PC-9 (cell line): ENCODE results near the gene CC2D2A. TPM values are rescaled to one million over a fixed set of nuclear protein-coding genes. Genes with fewer than 3 reads are reported as not detected.

Experiments
- BruUV-seq: library from RNA; stranded (reverse); fragments of 400-500 nt; replicated peaks from 2 replicates; lab custom pipeline; 2021; lab: Mats Ljungman, UMichigan
- CTCF ChIA-PET: fragments of 300-600 bp; sonication (Branson Sonifier 250); formaldehyde crosslinking; loops from one replicate; lab custom pipeline; 2022; ENCODE audit warnings: antibody characterized with exemption; lab: Charles Lee
- POLR2A ChIA-PET: fragments of 300-600 bp; sonication (Branson Sonifier 250); formaldehyde crosslinking; loops from one replicate; lab custom pipeline; 2022; ENCODE audit warnings: antibody characterized with exemption; ENCODE audit not compliant: unreplicated experiment; lab: Charles Lee
- DNase-seq, 2 experiments: peaks; one replicate each; pipeline versions ENCODE4 v3.0.0 to v3.0.0-alpha.2; 2015 to 2022; ENCODE audit warnings: mixed read lengths in 1 of 2
- H2AFZ ChIP-seq: fragments of 200-600 bp; sonication (generic); 2 replicates; pipeline ENCODE4 v1.8.1; 2017; ENCODE audit warnings: antibody characterized with exemption
- H3F3A ChIP-seq: fragments of 200-600 bp; sonication (generic); 2 replicates; pipeline ENCODE4 v1.8.1; 2017; ENCODE audit warnings: antibody characterized with exemption, mild to moderate bottlenecking, low read depth; ENCODE audit not compliant: insufficient read depth
- H3K27ac ChIP-seq: fragments of 200-600 bp; sonication (generic); 2 replicates; pipeline ENCODE4 v1.6.1; 2016; ENCODE audit warnings: mixed run types
- H3K27me3 ChIP-seq: fragments of 200-600 bp; sonication (generic); 2 replicates; pipeline ENCODE4 v1.6.1; 2016; ENCODE audit warnings: low read depth, mixed run types; ENCODE audit not compliant: insufficient read depth
- H3K36me3 ChIP-seq: fragments of 200-600 bp; sonication (generic); 2 replicates; pipeline ENCODE4 v1.6.1; 2016; ENCODE audit warnings: low read depth, mixed run types
- H3K4me1 ChIP-seq: fragments of 200-600 bp; sonication (generic); replicated peaks from 2 replicates; pipeline ENCODE4 v1.6.1; 2016; ENCODE audit warnings: mixed run types; ENCODE audit not compliant: insufficient read depth
- H3K4me2 ChIP-seq: fragments of 200-600 bp; sonication (generic); 2 replicates; pipeline ENCODE4 v1.6.1; 2017; ENCODE audit warnings: mixed run types
- H3K4me3 ChIP-seq: fragments of 200-600 bp; sonication (generic); 2 replicates; pipeline ENCODE4 v1.6.1; 2016; ENCODE audit warnings: mixed run types
- H3K79me2 ChIP-seq: fragments of 200-600 bp; sonication (generic); 2 replicates; pipeline ENCODE4 v1.6.1; 2017; ENCODE audit warnings: low read depth, mixed run types
- H3K9me2 ChIP-seq: fragments of 200-600 bp; sonication (generic); 2 replicates; pipeline ENCODE4 v1.8.1; 2017; ENCODE audit warnings: mild to moderate bottlenecking; ENCODE audit not compliant: insufficient read depth
- H3K9me3 ChIP-seq: fragments of 200-600 bp; sonication (generic); 2 replicates; pipeline ENCODE4 v1.8.1; 2016; ENCODE audit warnings: low read depth; ENCODE audit not compliant: insufficient read depth
- H4K20me1 ChIP-seq: fragments of 200-600 bp; sonication (generic); 2 replicates; pipeline ENCODE4 v1.8.1; 2017; ENCODE audit not compliant: insufficient read depth
- CTCF ChIP-seq: fragments of 200-600 bp; sonication (generic); conservative IDR thresholded peaks from 2 replicates; pipeline ENCODE4 v1.6.1; 2017; ENCODE audit warnings: mixed run types, antibody characterized with exemption, mild to moderate bottlenecking, moderate library complexity
- EZH2 ChIP-seq: fragments of 200-600 bp; sonication (generic); IDR thresholded peaks from 2 replicates; pipeline ENCODE4 v1.8.0; 2017; ENCODE audit warnings: antibody characterized with exemption, low read depth
- intact Hi-C: fragments of 100-400 bp; cut with micrococcal nuclease; formaldehyde crosslinking; loops from one replicate; pipeline ENCODE4 v1.10.0; 2022; ENCODE audit not compliant: unreplicated experiment
- total RNA-seq: library from RNA; stranded (reverse); gene quantifications from 2 replicates; pipeline ENCODE4 v1.2.3, GENCODE V29; 2021

CC2D2A gene
- total RNA-seq, 1 experiment from 2014 or later = 6.9 TPM

- no TSS peak for BruUV-seq
- POLR2A ChIA-PET = no interaction called here
- intact Hi-C loops = no loop called here
Observed at GRCh38 chr4:15489551-15489950, 19.9 kb downstream of the CC2D2A start.

GRCh38 chr4:15493411-15493810 lies 23.7 kb downstream of the CC2D2A start:
- H3K4me3 ChIP-seq = no peak overlapping the region
- no peaks in the 10 kb centered on the region for H3K9me3 ChIP-seq
- H3K27me3 ChIP-seq = no peaks in the 10 kb centered on the region
- DNase-seq = no peak
- ChIA-PET POLR2A (no interaction called here), CTCF (no interaction called here)
- H3K4me1 ChIP-seq = no peaks in the 10 kb centered on the region
- H4K20me1 ChIP-seq = no peaks in the 10 kb centered on the region
- H2AFZ ChIP-seq = no peak overlapping the region
- no peaks in the 10 kb centered on the region for H3K36me3 ChIP-seq
- TF ChIP-seq CTCF (no peak), EZH2 (no peak)
- H3F3A ChIP-seq = no peaks in the 10 kb centered on the region
- no peaks in the 10 kb centered on the region for H3K9me2 ChIP-seq
- H3K27ac ChIP-seq = no peak overlapping the region
- intact Hi-C loops = no loop called here
- no peaks in the 10 kb centered on the region for H3K79me2 ChIP-seq
- no TSS peak for BruUV-seq
- H3K4me2 ChIP-seq = no peak overlapping the region

More at GRCh38 chr4:15489551-15489950, 19.9 kb downstream of the CC2D2A start:
- Histone ChIP-seq H2AFZ (no peak overlapping the region), H3K4me1 (no peaks in the 10 kb centered on the region), H3F3A (no peaks in the 10 kb centered on the region), H3K4me3 (no peak overlapping the region), H3K9me3 (no peaks in the 10 kb centered on the region), H3K79me2 (no peaks in the 10 kb centered on the region), H3K4me2 (no peak overlapping the region), H3K27ac (no peak overlapping the region), H3K36me3 (no peaks in the 10 kb centered on the region), H3K9me2 (no peaks in the 10 kb centered on the region), H3K27me3 (no peaks in the 10 kb centered on the region), H4K20me1 (no peaks in the 10 kb centered on the region)
- TF ChIP-seq CTCF (no peak), EZH2 (no peak)
- DNase-seq = no peak
- CTCF ChIA-PET = no interaction called here

GRCh38 chr4:15495621-15496020 lies 25.9 kb downstream of the CC2D2A start:
- H3K4me2 ChIP-seq = no peak overlapping the region
- H3K27me3 ChIP-seq = no peaks in the 10 kb centered on the region
- H3K4me1 ChIP-seq = no peaks in the 10 kb centered on the region
- CTCF ChIA-PET = no interaction called here
- H3K79me2 ChIP-seq = no peaks in the 10 kb centered on the region
- no peak for DNase-seq
- no peak overlapping the region for H3K4me3 ChIP-seq
- no peaks in the 10 kb centered on the region for H3K9me2 ChIP-seq
- POLR2A ChIA-PET = no interaction called here
- H4K20me1 ChIP-seq = no peaks in the 10 kb centered on the region
- H3K36me3 ChIP-seq = no peaks in the 10 kb centered on the region
- no TSS peak for BruUV-seq
- H2AFZ ChIP-seq = no peak overlapping the region
- H3F3A ChIP-seq = no peaks in the 10 kb centered on the region
- H3K9me3 ChIP-seq = no peaks in the 10 kb centered on the region
- TF ChIP-seq EZH2 = no peak
- intact Hi-C loops = no loop called here
- H3K27ac ChIP-seq = no peak overlapping the region

- no peak overlapping the region for H2AFZ ChIP-seq
- H3K4me2 ChIP-seq = no peak overlapping the region
- DNase-seq = no peak
- H3K4me3 ChIP-seq = no peak overlapping the region
- no peaks in the 10 kb centered on the region for H3K79me2 ChIP-seq
- no peaks in the 10 kb centered on the region for H3K27me3 ChIP-seq
- no peaks in the 10 kb centered on the region for H3K36me3 ChIP-seq
- H3K4me1 ChIP-seq = no peaks in the 10 kb centered on the region
- H3F3A ChIP-seq = no peaks in the 10 kb centered on the region
- H3K27ac ChIP-seq = no peak overlapping the region
- H4K20me1 ChIP-seq = no peaks in the 10 kb centered on the region
- TF ChIP-seq CTCF (no peak), EZH2 (no peak)
- POLR2A ChIA-PET = no interaction called here
- no peaks in the 10 kb centered on the region for H3K9me3 ChIP-seq
- no peaks in the 10 kb centered on the region for H3K9me2 ChIP-seq
- no TSS peak for BruUV-seq
- CTCF ChIA-PET = no interaction called here
- intact Hi-C loops = no loop called here
Observed at GRCh38 chr4:15498356-15498755, 28.7 kb downstream of the CC2D2A start.
